GM12878 (cell line): ENCODE measurements around the gene ETAA1. TPM values are rescaled to one million over a fixed set of nuclear protein-coding genes. Genes with fewer than 3 reads are reported as not detected.
A peak's percentile ranks its signal among the peaks of the same experiment; 100 is the strongest.

Experiments used
- ASH2L ChIP-seq: fragments of 300-600, 200-600 bp; sonication (generic); IDR thresholded peaks from 2 replicates; pipeline ENCODE4 v1.6.1; 2017; ENCODE audit warnings: low read depth, mild to moderate bottlenecking, borderline replicate concordance
- BACH1 ChIP-seq: fragments of 450-650 bp; IDR thresholded peaks from 2 replicates; pipeline ENCODE4 v1.6.1; 2017; ENCODE audit warnings: mild to moderate bottlenecking, borderline replicate concordance
- BCL3 ChIP-seq: IDR thresholded peaks from 2 replicates; pipeline ENCODE4 v1.6.1; 2011; ENCODE audit warnings: borderline replicate concordance, low read depth, mild to moderate bottlenecking, moderate library complexity, low read length; ENCODE audit not compliant: insufficient read depth, poor library complexity, severe bottlenecking
- BHLHE40 ChIP-seq, 2 experiments: fragments of 450-650 bp in 1 of 2; IDR thresholded peaks; 2 replicates each; pipeline ENCODE4 v1.6.1; 2011 to 2017; ENCODE audit warnings: low read depth in 2 of 2, borderline replicate concordance in 1 of 2, improper control_type of control experiment in 1 of 2, low read length in 1 of 2, mild to moderate bottlenecking in 1 of 2
- GATAD2B ChIP-seq: fragments of 450-650 bp; conservative IDR thresholded peaks from 2 replicates; pipeline ENCODE4 v1.6.1; 2017; ENCODE audit warnings: low read depth, mild to moderate bottlenecking, moderate library complexity
- HCFC1 ChIP-seq: fragments of 150-350 bp; IDR thresholded peaks from 2 replicates; pipeline ENCODE4 v1.6.1; 2014; ENCODE audit warnings: low read length
- IRF5 ChIP-seq: fragments of 450-650 bp; IDR thresholded peaks from 2 replicates; pipeline ENCODE4 v1.6.1; 2017; ENCODE audit warnings: borderline replicate concordance
- MLLT1 ChIP-seq: fragments of 450-650 bp; IDR thresholded peaks from 2 replicates; pipeline ENCODE4 v1.6.1; 2016; ENCODE audit warnings: mild to moderate bottlenecking
- NBN ChIP-seq: fragments of 450-650 bp; IDR thresholded peaks from 2 replicates; pipeline ENCODE4 v1.6.1; 2016
- NR2C2 ChIP-seq: IDR thresholded peaks from 2 replicates; pipeline ENCODE4 v1.6.1; 2011; ENCODE audit warnings: borderline replicate concordance, low read depth; ENCODE audit not compliant: control insufficient read depth, insufficient read length
- RELB ChIP-seq: fragments of 450-650 bp; IDR thresholded peaks from 2 replicates; pipeline ENCODE4 v1.6.1; 2017; ENCODE audit warnings: low read depth, mild to moderate bottlenecking, moderate library complexity
- YY1 ChIP-seq: IDR thresholded peaks from 2 replicates; pipeline ENCODE4 v1.6.1; 2011; ENCODE audit warnings: low read depth, mild to moderate bottlenecking, low read length
- ZBED1 ChIP-seq: IDR thresholded peaks from 2 replicates; pipeline ENCODE4 v1.6.1; 2016; ENCODE audit warnings: borderline replicate concordance
- ZBTB40 ChIP-seq: fragments of 450-650 bp; IDR thresholded peaks from 2 replicates; pipeline ENCODE4 v1.6.1; 2016; ENCODE audit warnings: mild to moderate bottlenecking, moderate library complexity, borderline replicate concordance
- ZNF274 ChIP-seq: IDR thresholded peaks from one replicate; pipeline ENCODE4 v1.8.0; 2011; ENCODE audit not compliant: insufficient read length, insufficient read depth
- polyA plus RNA-seq, 11 experiments: library from polyadenylated mRNA; depleted of rRNA in 4 of 11; unstranded in 6 of 11; stranded (reverse) in 5 of 11; fragments of >200 nt; fragmentation: Nextera tagmentation in 4 of 11; fragmentation: Illumina TruSeq in 1 of 11; extraction: Ambion mirVana in 4 of 11; extraction: Trizol in 1 of 11; gene quantifications; 1 replicate in 1 of 11; 2 replicates in 10 of 11; pipeline versions ENCODE4 v1.2.1 to v1.2.3, GENCODE V29; 2011 to 2016; ENCODE audit warnings: inconsistent platforms in 2 of 11, missing spikeins in 2 of 11, low read depth in 1 of 11
- total RNA-seq, 4 experiments: library from RNA; depleted of rRNA in 3 of 4; stranded (reverse); fragments of >200 nt in 3 of 4; fragmentation: Illumina TruSeq in 1 of 4; extraction: Trizol in 1 of 4; gene quantifications; 2 replicates each; pipeline versions ENCODE4 v1.2.1 to v1.2.3, GENCODE V29; 2013 to 2021

Gene ETAA1
- total and polyA plus RNA-seq, 10 of the 15 experiments (the other 5 are each of a cell fraction or from before 2014, with no cell fraction given) = 4.2 to 24.2 (median 13.4) TPM

GRCh38 chr2:67397143-67397986 lies at the start of gene ETAA1 (continued):
- TF ChIP-seq ASH2L (peak; percentile 99), ZBED1 (no peak), NR2C2 (no peak), NBN (peak; percentile 59; the same call in 1 of the 2 replicates), ZBTB40 (peak; percentile 60; the same call in 1 of the 2 replicates), RELB (0 out of 2 replicates have a peak, but pooled peaks have one; percentile 66), HCFC1 (peak; percentile 39; the same call in 1 of the 2 replicates), MLLT1 (peak; percentile 85), ZNF274 (no peak), BACH1 (peak; percentile 34; the same call in 1 of the 2 replicates), BHLHE40 (IDR thresholded peaks at IDR 0.05; ENCODE audit: borderline replicate concordance in 1 of 2, low read depth in 2 of 2, low read length in 1 of 2) (peak in 1 of 2 experiments; percentile 36; a peak in 1 of 4 replicates), YY1 (peak; percentile 98), IRF5 (peak; percentile 33; the same call in 1 of the 2 replicates), GATAD2B (peak; percentile 45; the same call in 1 of the 2 replicates), BCL3 (no peak)
